COR-L47 (cell line): ENCODE measurements around the gene BANK1.

Experiments used
- DNase-seq: peaks from one replicate; lab custom pipeline; 2025; lab: John Stamatoyannopoulos, UW

Gene BANK1

DNA sequence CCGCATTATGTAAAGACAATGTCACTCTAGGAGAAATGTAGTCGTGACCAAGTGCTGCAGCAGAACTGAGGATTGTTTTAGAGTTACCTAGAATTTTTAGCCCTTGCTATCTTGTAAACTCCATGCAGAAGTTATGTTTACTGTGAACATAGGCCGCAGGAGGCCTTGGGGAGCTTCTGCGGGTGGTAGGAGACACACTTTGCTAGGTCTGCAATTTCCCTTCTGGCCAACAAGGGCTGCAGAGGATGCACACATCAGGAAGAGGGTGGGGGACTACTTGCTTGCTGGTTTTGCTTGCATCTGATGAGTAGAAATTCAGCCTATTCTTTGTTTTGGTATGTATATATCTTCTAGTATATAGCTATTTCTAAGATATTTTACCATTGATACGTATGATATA is 23.1 kb downstream of the BANK1 start:
- DNase-seq = no peak

DNA sequence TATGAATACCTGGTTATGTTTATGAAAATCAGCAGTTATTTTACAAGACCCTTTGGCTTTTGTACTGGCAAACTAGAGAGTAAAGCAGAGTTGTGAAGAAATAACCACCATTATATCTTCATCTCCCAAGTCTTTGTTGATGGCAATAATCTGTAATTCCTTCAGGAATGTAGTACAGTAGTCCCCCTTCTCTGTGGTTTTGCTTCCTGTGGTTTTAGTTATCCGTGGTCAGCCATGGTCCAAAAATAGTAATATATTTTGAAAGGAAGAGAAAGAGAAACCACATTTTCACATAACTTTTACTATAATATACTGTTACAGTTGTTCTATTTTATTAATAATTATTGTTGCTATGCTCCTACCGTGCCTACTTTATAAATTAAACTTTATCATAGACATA is 27.8 kb downstream of the BANK1 start:
- DNase-seq = no peak

GRCh38 chr4:101823864-101824263 is 33.3 kb downstream of the BANK1 start:
- no peak for DNase-seq

- no peak for DNase-seq
Observed at GRCh38 chr4:101824500-101824899, 34.0 kb downstream of the BANK1 start.

GRCh38 chr4:101825953-101826352 is 35.4 kb downstream of the BANK1 start:
- no peak for DNase-seq

- DNase-seq = no peak
Observed at GRCh38 chr4:101831816-101832215, 41.3 kb downstream of the BANK1 start.

GRCh38 chr4:101833480-101833879 is 43.0 kb downstream of the BANK1 start:
- no peak for DNase-seq

- peak; percentile 63 for DNase-seq
Observed at GRCh38 chr4:101835121-101835904, 44.8 kb downstream of the BANK1 start.

- DNase-seq = no peak
Observed at GRCh38 chr4:101843054-101843453, 52.5 kb downstream of the BANK1 start.

DNA sequence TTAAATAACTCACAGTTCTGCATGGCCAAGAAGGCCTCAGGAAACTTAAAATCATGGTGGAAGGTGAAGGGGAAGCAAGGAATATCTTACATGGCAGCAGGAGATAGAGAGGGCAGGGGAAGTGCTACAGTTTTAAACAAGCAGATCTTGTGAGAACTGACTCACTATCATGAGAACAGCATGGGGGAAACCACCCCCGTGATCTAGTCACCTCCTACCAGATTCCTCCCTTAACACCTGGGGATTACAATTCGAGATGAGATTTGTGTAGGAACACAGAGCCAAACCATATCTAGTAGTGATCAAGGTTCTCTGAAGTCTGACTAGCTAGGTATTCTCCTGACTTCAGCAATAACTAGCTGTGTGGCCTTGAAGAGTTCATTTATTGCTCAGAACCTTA is 56.0 kb downstream of the BANK1 start:
- no peak for DNase-seq

DNA sequence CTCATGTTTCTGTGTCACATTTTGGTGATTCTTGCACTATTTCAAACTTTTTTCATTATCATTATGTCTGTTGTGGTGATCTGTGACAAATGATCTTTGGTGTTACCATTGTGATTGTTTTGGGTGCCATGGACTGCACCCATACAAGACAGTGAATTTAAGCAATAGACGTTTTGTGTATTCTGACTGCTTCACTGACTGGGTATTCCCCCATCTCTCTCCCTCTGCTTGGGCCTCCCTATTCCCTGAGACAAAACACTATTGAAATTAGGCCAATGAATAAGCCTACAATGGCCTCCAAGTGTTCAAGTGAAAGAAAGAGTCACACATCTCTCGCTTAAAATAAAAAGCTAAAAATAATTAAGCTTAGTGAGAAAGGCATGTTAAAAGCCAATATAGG is 60.2 kb downstream of the BANK1 start:
- no peak for DNase-seq

DNA sequence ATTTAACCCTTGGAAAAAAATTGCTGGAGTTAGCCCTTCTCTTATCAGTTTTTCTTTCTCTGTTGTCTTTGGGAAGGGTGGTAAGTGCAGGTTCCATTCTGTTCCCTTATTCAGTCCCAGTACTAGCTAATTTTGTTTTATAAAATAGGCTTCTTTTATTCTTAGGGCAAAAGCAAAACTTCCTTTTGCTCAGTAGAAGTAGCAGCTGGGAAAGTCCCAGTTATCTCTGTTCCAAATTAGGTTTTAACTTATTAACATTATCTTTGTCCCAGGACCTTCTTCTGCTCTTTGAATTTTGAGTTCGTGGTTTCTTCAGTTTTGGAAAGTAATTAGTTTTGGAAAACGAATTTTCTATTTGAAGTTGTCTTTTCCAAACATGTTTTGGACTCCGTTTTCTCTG is 61.1 kb downstream of the BANK1 start:
- DNase-seq = no peak

DNA sequence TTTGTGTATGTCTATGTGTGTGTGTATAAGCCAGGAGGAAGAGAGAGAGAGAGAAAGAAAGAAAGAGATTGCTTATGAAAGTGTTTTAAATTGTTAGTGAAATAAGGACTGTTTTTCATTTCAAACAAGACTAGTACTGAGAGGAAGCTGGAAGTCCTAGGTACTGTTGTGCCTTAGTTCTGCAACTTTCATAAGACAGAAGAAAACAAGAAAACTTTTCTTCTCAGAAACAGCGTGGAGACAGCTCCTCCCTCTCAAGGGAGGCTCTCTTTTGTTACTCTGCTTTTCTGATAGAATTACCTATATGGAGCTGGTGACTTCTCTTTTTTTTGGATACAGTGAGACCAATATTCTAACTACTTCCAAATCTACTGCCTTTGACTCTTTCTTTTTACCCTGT is 62.5 kb downstream of the BANK1 start:
- DNase-seq = no peak

- no peak for DNase-seq
Observed at GRCh38 chr4:101853691-101854090, 63.2 kb downstream of the BANK1 start.

- no peak for DNase-seq
Observed at GRCh38 chr4:101855239-101855638, 64.7 kb downstream of the BANK1 start.

DNA sequence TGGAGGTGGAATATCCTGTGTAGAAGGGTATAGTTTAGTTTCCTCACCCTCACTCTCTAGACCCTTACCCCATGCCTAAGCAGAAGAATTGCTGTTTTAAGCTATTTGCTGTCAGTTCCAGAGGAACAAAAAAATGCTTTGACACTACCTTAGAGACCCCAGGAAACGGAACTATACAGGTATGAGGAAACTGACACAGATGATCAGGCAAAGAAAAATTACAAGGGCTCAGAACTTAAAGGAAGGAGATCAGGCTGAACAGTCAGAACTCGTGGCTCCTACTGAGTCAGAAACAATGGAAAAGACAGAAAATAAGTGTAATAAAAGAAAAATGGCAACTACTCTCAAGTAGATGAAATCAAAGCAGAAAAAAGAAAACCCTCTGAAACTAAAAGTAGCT is 65.6 kb downstream of the BANK1 start:
- DNase-seq = no peak

- no peak for DNase-seq
Observed at GRCh38 chr4:101857176-101857575, 66.6 kb downstream of the BANK1 start.

DNA sequence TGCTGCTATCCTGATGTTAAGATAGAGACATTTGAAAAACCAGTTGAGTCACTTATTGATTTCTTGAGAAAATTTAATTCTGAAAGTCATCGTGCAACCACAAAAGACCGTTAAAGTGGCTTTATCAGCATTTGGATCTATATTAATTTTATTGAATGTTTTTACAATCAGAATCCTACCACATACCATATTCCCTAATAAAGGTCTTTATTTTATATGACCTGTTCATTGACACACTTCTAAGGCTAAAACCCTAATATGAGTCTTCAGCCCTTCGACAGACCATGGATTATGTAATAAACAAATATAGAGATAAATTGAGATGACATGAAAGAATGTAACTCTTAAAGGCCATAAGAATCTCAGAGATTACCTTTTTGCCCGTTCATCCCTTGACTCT is 68.1 kb downstream of the BANK1 start:
- no peak for DNase-seq

DNA sequence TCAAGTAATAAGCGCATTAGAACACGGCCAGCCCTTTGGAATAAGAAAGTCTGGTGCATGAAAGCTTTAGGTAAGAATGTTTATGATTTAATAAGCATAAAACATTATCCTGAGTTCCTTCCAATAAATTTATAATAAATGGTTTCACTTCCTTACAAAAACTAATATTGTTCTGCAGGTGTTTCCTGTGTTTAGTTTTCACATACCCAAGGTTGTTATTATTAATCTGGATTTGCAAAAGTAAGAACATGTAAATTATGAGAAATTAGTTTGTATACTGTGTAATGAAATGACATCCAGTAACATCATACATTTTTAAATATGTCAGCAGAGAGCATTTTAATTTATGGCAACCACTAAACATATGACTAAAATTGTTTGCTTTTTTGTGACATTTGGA is 72.1 kb downstream of the BANK1 start:
- no peak for DNase-seq

DNA sequence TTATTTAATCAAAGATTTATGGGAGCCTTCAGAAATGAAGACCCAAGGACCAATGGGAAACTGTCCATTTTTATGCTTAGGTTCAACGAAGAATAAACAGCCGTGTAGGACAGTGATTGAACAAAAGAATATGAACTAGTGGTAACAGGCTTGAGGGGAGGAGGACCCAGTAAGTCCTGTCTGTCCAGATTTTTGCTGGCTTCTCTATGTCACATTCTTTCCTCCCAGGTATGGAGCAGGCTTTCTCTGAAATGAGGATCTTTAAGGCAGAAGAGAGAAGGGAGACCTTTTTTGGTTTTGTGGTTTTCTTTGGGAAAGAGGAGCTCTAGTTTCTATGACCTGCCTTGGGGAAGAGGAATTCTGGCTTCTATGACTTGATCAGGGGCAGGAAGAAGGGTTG is 74.1 kb downstream of the BANK1 start:
- DNase-seq = no peak

DNA sequence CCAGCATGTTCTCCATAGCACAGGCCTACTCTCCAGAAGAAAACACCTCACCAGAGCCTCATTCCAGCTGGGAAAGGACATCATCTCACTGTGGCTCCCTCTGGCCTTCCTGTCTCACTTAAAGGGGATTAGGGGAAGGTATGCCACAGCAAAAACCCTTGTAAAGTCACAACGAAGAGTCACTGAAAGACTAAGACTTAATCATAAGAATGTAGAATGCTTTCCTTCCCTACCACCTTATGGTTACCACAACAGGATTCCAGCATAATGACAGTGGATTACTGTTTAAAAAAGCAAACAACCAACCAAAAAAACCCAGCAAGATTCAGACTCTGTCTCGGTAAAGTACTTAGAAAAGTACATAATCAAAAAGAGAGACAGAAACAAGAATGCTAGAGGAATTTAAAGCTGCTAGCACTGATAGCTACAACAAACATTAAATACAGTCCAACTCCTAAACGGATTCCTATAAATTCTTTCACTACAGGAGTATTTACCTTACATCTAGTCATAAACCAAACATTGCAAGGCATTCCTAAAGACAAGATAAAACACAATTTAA is 75.1 kb downstream of the BANK1 start:
- DNase-seq = no peak

DNA sequence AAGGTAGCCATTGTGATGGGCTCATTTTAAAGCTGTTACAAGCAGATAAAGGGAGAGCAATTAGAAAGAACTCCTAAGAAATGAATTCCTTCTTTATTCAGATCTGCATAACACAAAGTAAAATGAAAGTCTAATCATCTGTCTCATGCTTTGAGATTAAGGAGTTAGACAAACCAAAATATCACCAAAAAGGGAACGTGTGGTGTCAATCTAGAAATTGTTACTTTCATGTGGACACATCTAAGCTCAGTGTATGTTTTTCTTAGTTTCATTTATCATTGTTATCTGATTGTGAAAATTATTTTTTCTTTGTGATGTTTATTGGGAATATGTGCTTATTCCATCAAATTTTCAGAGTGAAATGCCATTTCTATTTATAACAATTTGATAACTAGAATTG is 80.3 kb downstream of the BANK1 start:
- no peak for DNase-seq

GRCh38 chr4:101871962-101872676 is 81.6 kb downstream of the BANK1 start:
- DNase-seq = no peak
